ENCODE results near the gene ZNF782.

DNA sequence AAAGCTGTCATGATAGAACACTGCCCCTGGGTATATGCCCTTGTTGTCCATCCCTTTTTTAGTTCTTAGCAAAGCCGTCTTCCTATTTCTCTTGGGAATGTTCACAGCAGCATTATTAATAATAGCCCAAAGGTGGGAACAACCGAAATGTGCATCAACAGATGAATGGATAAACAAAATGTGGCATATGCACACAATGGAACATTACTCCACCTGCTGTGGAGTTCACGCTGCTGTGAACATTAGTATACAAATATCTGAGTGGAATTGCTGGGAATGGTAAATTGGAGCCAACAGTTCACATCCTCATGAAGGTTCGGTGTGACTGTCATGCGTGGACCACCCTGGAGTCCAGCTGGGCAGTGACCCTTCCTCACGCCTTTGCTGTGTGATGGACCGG lies 37.8 kb upstream of the ZNF782 start:
- TF ChIP-seq, protein P1, sequence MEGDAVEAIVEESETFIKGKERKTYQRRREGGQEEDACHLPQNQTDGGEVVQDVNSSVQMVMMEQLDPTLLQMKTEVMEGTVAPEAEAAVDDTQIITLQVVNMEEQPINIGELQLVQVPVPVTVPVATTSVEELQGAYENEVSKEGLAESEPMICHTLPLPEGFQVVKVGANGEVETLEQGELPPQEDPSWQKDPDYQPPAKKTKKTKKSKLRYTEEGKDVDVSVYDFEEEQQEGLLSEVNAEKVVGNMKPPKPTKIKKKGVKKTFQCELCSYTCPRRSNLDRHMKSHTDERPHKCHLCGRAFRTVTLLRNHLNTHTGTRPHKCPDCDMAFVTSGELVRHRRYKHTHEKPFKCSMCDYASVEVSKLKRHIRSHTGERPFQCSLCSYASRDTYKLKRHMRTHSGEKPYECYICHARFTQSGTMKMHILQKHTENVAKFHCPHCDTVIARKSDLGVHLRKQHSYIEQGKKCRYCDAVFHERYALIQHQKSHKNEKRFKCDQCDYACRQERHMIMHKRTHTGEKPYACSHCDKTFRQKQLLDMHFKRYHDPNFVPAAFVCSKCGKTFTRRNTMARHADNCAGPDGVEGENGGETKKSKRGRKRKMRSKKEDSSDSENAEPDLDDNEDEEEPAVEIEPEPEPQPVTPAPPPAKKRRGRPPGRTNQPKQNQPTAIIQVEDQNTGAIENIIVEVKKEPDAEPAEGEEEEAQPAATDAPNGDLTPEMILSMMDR (IDR thresholded peaks at IDR 0.05; ENCODE audit: insufficient read depth, low read length, poor library complexity, severe bottlenecking): no peak
- TF ChIP-seq EZH2phosphoT487 (conservative IDR thresholded peaks at IDR 0.05; ENCODE audit: low read length): no peak

Data from SU-DHL-6 (cell line).